ENCODE results near the gene TRDMT1.

The TRDMT1 gene

DNA sequence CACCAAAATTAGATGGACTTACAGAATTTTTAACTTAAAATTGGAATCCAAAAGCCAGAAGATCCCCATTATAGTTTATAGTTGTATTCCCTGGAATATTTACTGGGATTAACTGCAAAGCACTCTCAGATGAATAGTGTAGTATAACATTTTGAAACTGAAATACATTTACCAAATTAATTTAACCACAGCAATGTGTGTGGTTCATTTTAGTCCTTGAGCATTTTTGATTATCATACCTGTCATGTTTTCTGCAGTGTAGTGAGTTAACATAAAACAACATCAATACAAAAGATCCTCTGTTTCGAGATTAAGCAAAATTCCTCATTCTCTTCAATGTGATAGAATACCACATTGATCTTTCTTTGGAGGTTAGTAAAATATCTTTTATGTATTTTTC is 30.3 kb upstream of the TRDMT1 start:
- TF ChIP-seq, protein P1, sequence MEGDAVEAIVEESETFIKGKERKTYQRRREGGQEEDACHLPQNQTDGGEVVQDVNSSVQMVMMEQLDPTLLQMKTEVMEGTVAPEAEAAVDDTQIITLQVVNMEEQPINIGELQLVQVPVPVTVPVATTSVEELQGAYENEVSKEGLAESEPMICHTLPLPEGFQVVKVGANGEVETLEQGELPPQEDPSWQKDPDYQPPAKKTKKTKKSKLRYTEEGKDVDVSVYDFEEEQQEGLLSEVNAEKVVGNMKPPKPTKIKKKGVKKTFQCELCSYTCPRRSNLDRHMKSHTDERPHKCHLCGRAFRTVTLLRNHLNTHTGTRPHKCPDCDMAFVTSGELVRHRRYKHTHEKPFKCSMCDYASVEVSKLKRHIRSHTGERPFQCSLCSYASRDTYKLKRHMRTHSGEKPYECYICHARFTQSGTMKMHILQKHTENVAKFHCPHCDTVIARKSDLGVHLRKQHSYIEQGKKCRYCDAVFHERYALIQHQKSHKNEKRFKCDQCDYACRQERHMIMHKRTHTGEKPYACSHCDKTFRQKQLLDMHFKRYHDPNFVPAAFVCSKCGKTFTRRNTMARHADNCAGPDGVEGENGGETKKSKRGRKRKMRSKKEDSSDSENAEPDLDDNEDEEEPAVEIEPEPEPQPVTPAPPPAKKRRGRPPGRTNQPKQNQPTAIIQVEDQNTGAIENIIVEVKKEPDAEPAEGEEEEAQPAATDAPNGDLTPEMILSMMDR (IDR thresholded peaks at IDR 0.05; ENCODE audit: insufficient read depth, low read depth, low read length, missing control alignments): no peak
- H3K4me3 ChIP-seq (ENCODE audit: low read length): no peak overlapping the region
- DNase-seq (ENCODE audit: low read depth): no peak

DNA sequence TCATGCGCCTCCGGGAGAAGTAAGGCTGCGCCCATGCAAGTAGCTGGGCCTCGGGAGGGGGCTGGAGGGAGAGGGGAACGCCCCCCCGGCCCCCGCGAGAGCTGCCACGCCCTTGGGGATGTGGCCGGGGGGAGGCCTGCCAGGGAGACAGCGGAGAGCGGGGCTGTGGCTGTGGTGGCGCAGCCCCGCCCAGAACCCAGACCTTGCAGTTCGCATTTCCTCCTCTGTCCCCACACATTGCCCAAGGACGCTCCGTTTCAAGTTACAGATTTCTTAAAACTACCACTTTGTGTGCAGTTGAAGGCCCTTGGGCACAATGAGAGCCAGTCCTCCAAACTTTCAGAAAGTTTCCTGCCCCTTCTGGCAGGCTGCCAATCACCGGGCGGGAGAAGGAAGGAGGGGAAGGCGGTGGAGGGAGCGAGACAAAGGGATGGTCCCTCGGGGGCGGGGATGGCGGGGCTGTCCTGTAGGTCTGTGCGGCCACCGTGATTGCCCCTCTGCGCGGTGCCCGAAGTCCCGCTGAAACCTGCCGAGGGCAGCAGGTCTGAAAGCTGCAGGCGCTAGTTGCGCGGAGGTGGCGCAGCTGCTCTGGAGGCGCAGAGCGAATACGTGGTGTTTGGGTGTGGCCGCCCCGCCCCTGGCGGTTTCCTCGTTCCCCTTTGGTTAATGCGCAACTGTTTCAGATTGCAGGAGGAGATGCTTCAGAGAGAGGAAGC is 28.7 kb upstream of the TRDMT1 start:
- H3K4me3 ChIP-seq (ENCODE audit: low read length): peak overlapping the region; percentile 81
- DNase-seq (ENCODE audit: low read depth): peak; percentile 91
- TF ChIP-seq, protein P1 (IDR thresholded peaks at IDR 0.05; ENCODE audit: insufficient read depth, low read depth, low read length, missing control alignments): no peak

DNA sequence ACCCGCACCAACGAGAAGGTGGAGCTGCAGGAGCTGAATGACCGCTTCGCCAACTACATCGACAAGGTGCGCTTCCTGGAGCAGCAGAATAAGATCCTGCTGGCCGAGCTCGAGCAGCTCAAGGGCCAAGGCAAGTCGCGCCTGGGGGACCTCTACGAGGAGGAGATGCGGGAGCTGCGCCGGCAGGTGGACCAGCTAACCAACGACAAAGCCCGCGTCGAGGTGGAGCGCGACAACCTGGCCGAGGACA is 28.2 kb upstream of the TRDMT1 start:
- TF ChIP-seq, protein P1 (IDR thresholded peaks at IDR 0.05; ENCODE audit: insufficient read depth, low read depth, low read length, missing control alignments): no peak
- H3K4me3 ChIP-seq (ENCODE audit: low read length): peak overlapping the region; percentile 81
- DNase-seq (ENCODE audit: low read depth): no peak

DNA sequence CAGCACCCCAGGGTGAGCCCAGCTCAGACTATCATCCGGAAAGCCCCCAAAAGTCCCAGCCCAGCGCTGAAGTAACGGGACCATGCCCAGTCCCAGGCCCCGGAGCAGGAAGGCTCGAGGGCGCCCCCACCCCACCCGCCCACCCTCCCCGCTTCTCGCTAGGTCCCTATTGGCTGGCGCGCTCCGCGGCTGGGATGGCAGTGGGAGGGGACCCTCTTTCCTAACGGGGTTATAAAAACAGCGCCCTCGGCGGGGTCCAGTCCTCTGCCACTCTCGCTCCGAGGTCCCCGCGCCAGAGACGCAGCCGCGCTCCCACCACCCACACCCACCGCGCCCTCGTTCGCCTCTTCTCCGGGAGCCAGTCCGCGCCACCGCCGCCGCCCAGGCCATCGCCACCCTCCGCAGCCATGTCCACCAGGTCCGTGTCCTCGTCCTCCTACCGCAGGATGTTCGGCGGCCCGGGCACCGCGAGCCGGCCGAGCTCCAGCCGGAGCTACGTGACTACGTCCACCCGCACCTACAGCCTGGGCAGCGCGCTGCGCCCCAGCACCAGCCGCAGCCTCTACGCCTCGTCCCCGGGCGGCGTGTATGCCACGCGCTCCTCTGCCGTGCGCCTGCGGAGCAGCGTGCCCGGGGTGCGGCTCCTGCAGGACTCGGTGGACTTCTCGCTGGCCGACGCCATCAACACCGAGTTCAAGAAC is 27.7 kb upstream of the TRDMT1 start:
- TF ChIP-seq, protein P1 (IDR thresholded peaks at IDR 0.05; ENCODE audit: insufficient read depth, low read depth, low read length, missing control alignments): no peak
- peak; percentile 58 for DNase-seq (ENCODE audit: low read depth)
- peak overlapping the region; percentile 81 for H3K4me3 ChIP-seq (ENCODE audit: low read length)

DNA sequence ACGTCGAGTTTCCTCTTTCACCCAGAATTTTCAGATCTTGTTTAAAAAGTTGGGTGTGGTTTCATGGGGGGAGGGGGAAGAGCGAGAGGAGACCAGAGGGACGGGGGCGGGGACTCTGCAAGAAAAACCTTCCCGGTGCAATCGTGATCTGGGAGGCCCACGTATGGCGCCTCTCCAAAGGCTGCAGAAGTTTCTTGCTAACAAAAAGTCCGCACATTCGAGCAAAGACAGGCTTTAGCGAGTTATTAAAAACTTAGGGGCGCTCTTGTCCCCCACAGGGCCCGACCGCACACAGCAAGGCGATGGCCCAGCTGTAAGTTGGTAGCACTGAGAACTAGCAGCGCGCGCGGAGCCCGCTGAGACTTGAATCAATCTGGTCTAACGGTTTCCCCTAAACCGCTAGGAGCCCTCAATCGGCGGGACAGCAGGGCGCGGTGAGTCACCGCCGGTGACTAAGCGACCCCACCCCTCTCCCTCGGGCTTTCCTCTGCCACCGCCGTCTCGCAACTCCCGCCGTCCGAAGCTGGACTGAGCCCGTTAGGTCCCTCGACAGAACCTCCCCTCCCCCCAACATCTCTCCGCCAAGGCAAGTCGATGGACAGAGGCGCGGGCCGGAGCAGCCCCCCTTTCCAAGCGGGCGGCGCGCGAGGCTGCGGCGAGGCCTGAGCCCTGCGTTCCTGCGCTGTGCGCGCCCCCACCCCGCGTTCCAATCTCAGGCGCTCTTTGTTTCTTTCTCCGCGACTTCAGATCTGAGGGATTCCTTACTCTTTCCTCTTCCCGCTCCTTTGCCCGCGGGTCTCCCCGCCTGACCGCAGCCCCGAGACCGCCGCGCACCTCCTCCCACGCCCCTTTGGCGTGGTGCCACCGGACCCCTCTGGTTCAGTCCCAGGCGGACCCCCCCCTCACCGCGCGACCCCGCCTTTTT is 26.9 kb upstream of the TRDMT1 start, which contains the start of gene VIM:
Gene VIM, plus strand, starts transcription at position 151 of the 925 bp plus-strand sequence. CDS start 1,182 bp downstream, outside the sequence.
- TF ChIP-seq, protein P1 (IDR thresholded peaks at IDR 0.05; ENCODE audit: insufficient read depth, low read depth, low read length, missing control alignments): no peak
- peak; percentile 93 for DNase-seq (ENCODE audit: low read depth)

DNA sequence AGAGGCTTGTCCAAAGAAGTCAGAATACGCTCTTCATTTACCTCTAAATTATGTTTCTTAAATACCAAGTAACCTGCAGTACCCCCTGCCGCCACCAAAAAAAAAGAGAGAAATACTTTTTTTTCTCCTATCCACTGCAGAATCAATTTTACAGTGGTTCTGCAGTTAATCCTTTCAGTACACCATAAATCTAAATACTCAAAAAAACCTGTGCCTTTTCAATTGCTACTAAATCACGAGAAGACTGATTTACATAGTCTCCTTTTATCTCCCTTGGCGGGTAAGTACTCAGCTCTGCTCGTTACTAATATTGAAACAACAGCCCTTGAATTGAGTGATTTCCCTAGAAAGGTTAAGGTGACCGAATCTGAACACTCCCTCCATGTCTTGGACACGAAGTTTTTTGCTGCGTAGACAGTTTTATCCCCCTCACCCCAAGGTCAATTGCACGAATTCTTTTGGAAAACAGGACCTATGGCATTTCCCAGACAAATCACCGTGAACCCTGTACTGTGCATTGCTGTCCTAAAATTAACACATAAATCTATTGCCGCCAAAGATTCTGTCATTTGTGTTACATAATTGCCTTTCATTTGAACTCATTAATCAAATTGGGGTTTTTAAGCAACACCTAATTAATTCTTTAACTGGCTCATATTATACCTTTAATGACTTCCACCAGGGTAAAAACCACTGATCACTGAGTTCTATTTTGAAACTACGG is 26.1 kb upstream of the TRDMT1 start:
- DNase-seq (ENCODE audit: low read depth): no peak
- no peak overlapping the region for H3K4me3 ChIP-seq (ENCODE audit: low read length)
- TF ChIP-seq, protein P1 (IDR thresholded peaks at IDR 0.05; ENCODE audit: insufficient read depth, low read depth, low read length, missing control alignments): peak; percentile 25

More for the DNA sequence above, 26.9 kb upstream of the TRDMT1 start, which contains the start of gene VIM:
- peak within 1 kb of the TSS; percentile 81 for H3K4me3 ChIP-seq (ENCODE audit: low read length)
